SK-N-SH treated with all-trans-retinoic acid at 6 μM for 48 hours (cell line): ENCODE data around the gene ANO10.

ENCODE experiments used
- ARNTL ChIP-seq: fragments of 450-650 bp; formaldehyde crosslinking; IDR thresholded peaks from 2 replicates; pipeline ENCODE4 v1.5.0; 2020; ENCODE audit warnings: low read depth, mild to moderate bottlenecking, moderate library complexity, borderline replicate concordance
- ZFP30 ChIP-seq: fragments of 450-650 bp; formaldehyde crosslinking; IDR thresholded peaks from 2 replicates; pipeline ENCODE4 v1.5.0; 2022; ENCODE audit warnings: mild to moderate bottlenecking, moderate library complexity
- ZNF70 ChIP-seq: fragments of 450-650 bp; formaldehyde crosslinking; IDR thresholded peaks from 2 replicates; pipeline ENCODE4 v1.5.0; 2020; ENCODE audit warnings: mild to moderate bottlenecking, moderate library complexity
- TF ChIP-seq, protein P1 (sequence below): fragments of 250-450 bp; sonication (Bioruptor Pico); IDR thresholded peaks from 2 replicates; pipeline ENCODE4 v1.8.0; 2020; ENCODE audit warnings: mild to moderate bottlenecking, moderate library complexity, borderline replicate concordance
- TF ChIP-seq, protein P2 (sequence below): fragments of 250-450 bp; sonication (Bioruptor Pico); IDR thresholded peaks from 2 replicates; pipeline ENCODE4 v1.5.0; 2020; ENCODE audit warnings: mild to moderate bottlenecking, moderate library complexity

DNA sequence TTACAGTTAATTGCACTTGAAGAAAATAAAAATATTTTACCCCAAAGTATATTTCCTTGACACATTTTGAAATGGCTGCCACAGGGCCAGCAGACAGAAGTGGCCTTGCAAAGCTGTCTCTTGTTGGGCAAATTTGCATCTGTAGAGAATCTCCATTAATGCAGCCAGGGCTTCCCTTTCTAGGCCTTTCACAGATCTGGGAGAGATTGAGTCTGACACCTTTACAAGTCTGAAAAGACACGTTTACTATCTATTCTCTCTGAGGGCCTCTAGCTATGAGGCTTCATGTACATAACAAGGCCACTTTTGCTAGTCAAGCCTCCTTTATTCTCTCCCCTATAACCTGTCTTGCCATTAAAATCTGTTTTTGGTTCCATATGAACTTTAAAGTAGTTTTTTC lies 135.9 kb downstream of the ANO10 start:
- TF ChIP-seq ZFP30 (CRISPR knock-in tag): no peak
- TF ChIP-seq, protein P1, sequence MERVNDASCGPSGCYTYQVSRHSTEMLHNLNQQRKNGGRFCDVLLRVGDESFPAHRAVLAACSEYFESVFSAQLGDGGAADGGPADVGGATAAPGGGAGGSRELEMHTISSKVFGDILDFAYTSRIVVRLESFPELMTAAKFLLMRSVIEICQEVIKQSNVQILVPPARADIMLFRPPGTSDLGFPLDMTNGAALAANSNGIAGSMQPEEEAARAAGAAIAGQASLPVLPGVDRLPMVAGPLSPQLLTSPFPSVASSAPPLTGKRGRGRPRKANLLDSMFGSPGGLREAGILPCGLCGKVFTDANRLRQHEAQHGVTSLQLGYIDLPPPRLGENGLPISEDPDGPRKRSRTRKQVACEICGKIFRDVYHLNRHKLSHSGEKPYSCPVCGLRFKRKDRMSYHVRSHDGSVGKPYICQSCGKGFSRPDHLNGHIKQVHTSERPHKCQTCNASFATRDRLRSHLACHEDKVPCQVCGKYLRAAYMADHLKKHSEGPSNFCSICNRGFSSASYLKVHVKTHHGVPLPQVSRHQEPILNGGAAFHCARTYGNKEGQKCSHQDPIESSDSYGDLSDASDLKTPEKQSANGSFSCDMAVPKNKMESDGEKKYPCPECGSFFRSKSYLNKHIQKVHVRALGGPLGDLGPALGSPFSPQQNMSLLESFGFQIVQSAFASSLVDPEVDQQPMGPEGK (CRISPR knock-in tag): no peak
- TF ChIP-seq, protein P2, sequence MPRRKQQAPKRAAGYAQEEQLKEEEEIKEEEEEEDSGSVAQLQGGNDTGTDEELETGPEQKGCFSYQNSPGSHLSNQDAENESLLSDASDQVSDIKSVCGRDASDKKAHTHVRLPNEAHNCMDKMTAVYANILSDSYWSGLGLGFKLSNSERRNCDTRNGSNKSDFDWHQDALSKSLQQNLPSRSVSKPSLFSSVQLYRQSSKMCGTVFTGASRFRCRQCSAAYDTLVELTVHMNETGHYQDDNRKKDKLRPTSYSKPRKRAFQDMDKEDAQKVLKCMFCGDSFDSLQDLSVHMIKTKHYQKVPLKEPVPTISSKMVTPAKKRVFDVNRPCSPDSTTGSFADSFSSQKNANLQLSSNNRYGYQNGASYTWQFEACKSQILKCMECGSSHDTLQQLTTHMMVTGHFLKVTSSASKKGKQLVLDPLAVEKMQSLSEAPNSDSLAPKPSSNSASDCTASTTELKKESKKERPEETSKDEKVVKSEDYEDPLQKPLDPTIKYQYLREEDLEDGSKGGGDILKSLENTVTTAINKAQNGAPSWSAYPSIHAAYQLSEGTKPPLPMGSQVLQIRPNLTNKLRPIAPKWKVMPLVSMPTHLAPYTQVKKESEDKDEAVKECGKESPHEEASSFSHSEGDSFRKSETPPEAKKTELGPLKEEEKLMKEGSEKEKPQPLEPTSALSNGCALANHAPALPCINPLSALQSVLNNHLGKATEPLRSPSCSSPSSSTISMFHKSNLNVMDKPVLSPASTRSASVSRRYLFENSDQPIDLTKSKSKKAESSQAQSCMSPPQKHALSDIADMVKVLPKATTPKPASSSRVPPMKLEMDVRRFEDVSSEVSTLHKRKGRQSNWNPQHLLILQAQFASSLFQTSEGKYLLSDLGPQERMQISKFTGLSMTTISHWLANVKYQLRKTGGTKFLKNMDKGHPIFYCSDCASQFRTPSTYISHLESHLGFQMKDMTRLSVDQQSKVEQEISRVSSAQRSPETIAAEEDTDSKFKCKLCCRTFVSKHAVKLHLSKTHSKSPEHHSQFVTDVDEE: no peak
- TF ChIP-seq ARNTL: no peak
- no peak for TF ChIP-seq ZNF70
